Keratinocyte (primary cell): ENCODE results near the gene VNN1.

Source experiments
- EZH2 ChIP-seq: IDR thresholded peaks from one replicate; pipeline ENCODE4 v1.6.1; 2012; ENCODE audit warnings: inconsistent platforms, mild to moderate bottlenecking, low read length, moderate library complexity
- TF ChIP-seq, protein P1 (sequence below), 3 experiments: IDR thresholded peaks in 1 of 3; conservative IDR thresholded peaks in 1 of 3; optimal IDR thresholded peaks in 1 of 3; 2 replicates in 2 of 3; 3 replicates in 1 of 3; pipeline versions ENCODE3 to v1.5.1; 2011; ENCODE audit warnings: low read length in 3 of 3, mild to moderate bottlenecking in 3 of 3, moderate library complexity in 2 of 3, control low read depth in 1 of 3, inconsistent platforms in 1 of 3; ENCODE audit not compliant: insufficient read depth in 2 of 3; ENCODE audit errors: extremely low read depth in 1 of 3

DNA sequence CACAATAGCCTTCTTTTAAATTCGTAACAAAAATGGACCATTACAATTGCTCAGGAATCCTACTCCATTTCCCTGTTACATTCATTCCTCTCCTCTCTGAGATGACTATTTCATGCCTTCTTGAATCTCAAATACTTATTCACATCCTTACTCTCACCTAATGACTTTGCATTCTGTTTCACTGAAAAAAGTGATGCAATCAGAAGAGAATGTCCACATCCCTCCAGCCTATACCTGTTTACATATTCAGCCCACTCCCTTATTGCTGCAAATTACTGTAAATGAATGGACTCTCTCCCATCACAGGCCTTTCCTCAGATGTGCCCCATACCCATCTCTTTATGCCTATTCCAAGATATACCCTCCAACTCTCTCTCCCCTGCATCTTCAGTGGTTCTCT is 63.4 kb downstream of the VNN1 start:
- no peak for TF ChIP-seq EZH2
- TF ChIP-seq, protein P1, sequence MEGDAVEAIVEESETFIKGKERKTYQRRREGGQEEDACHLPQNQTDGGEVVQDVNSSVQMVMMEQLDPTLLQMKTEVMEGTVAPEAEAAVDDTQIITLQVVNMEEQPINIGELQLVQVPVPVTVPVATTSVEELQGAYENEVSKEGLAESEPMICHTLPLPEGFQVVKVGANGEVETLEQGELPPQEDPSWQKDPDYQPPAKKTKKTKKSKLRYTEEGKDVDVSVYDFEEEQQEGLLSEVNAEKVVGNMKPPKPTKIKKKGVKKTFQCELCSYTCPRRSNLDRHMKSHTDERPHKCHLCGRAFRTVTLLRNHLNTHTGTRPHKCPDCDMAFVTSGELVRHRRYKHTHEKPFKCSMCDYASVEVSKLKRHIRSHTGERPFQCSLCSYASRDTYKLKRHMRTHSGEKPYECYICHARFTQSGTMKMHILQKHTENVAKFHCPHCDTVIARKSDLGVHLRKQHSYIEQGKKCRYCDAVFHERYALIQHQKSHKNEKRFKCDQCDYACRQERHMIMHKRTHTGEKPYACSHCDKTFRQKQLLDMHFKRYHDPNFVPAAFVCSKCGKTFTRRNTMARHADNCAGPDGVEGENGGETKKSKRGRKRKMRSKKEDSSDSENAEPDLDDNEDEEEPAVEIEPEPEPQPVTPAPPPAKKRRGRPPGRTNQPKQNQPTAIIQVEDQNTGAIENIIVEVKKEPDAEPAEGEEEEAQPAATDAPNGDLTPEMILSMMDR (optimal IDR thresholded peaks at IDR 0.05 in 1 of 3, IDR thresholded peaks at IDR 0.05 in 1 of 3, conservative IDR thresholded peaks at IDR 0.05 in 1 of 3; ENCODE audit: extremely low read depth in 1 of 3, insufficient read depth in 2 of 3, low read length in 3 of 3) = no peak
